ENCODE results near the gene TUFT1. TPM values are rescaled to one million over a fixed set of nuclear protein-coding genes. Genes with fewer than 3 reads are reported as not detected.

TUFT1 gene
- polyA plus RNA-seq, 2 of the 4 experiments (the other 2 are of a cell fraction): 21.1 to 27.5 TPM

GRCh38 chr1:151547119-151547899 is 7.2 kb downstream of the TUFT1 start (continued):
- TF ChIP-seq BCL3 (IDR thresholded peaks at IDR 0.05): peak; percentile 52; the same call in 1 of the 3 replicates
- no peak for TF ChIP-seq RFX5 (IDR thresholded peaks at IDR 0.05)
- TF ChIP-seq PHF8 (IDR thresholded peaks at IDR 0.05; ENCODE audit: borderline replicate concordance, low read depth): no peak
- TF ChIP-seq FOXS1 (CRISPR knock-in tag; IDR thresholded peaks at IDR 0.05): no peak
- TF ChIP-seq MYC (IDR thresholded peaks at IDR 0.05; ENCODE audit: borderline replicate concordance, low read length): peak; percentile 77; the same call in 1 of the 2 replicates
- TF ChIP-seq EHMT2 (IDR thresholded peaks at IDR 0.05; ENCODE audit: low read depth): no peak
- peak; percentile 75 to 96 for TF ChIP-seq CEBPB (IDR thresholded peaks at IDR 0.05)
- TF ChIP-seq BHLHE40 (IDR thresholded peaks at IDR 0.05; ENCODE audit: low read depth, low read length): peak; percentile 46
- TF ChIP-seq CTCF (IDR thresholded peaks at IDR 0.05): no peak
- no peak for TF ChIP-seq NPAS2 (CRISPR knock-in tag; IDR thresholded peaks at IDR 0.05; ENCODE audit: borderline replicate concordance)
- peak; percentile 53; the same call in 1 of the 2 replicates for TF ChIP-seq EHF (CRISPR knock-in tag; IDR thresholded peaks at IDR 0.05)
- TF ChIP-seq POLR2AphosphoS2 (conservative IDR thresholded peaks at IDR 0.05; ENCODE audit: low read length): no peak
- TF ChIP-seq NR3C1 (IDR thresholded peaks at IDR 0.05): no peak
- TF ChIP-seq ZSCAN20 (CRISPR knock-in tag; IDR thresholded peaks at IDR 0.05): no peak
- no peak for TF ChIP-seq CHD4 (IDR thresholded peaks at IDR 0.05; ENCODE audit: borderline replicate concordance)
- no peak for TF ChIP-seq SREBF2 (IDR thresholded peaks at IDR 0.05)
- TF ChIP-seq RNF2 (IDR thresholded peaks at IDR 0.05; ENCODE audit: borderline replicate concordance, low read depth): no peak
- TF ChIP-seq HOXA7 (CRISPR knock-in tag; IDR thresholded peaks at IDR 0.05): no peak; the same call in 1 of the 2 replicates
- TF ChIP-seq JUN (IDR thresholded peaks at IDR 0.05): peak; percentile 74 to 94; a peak in 4 of 5 replicates
- no peak for TF ChIP-seq CBX8 (IDR thresholded peaks at IDR 0.05)
- 0 out of 2 replicates have a peak, but pooled peaks have one; percentile 52 for TF ChIP-seq HOXB13 (CRISPR knock-in tag; IDR thresholded peaks at IDR 0.05; ENCODE audit: low read depth)
- 0 out of 5 replicates have a peak, but pooled peaks of 1 of the 2 experiments have one; percentile 26 for TF ChIP-seq RAD21 (conservative IDR thresholded peaks at IDR 0.05 in 1 of 2, IDR thresholded peaks at IDR 0.05 in 1 of 2)
- no peak for TF ChIP-seq ELK1 (IDR thresholded peaks at IDR 0.05; ENCODE audit: low read depth, low read length)
- TF ChIP-seq ZC3H11A (IDR thresholded peaks at IDR 0.05): no peak
- TF ChIP-seq CBX2 (IDR thresholded peaks at IDR 0.05; ENCODE audit: borderline replicate concordance, low read depth): no peak
- TF ChIP-seq HMGXB4 (CRISPR knock-in tag; IDR thresholded peaks at IDR 0.05; ENCODE audit: borderline replicate concordance): no peak
- no peak for TF ChIP-seq CHD2 (IDR thresholded peaks at IDR 0.05; ENCODE audit: low read length, partially characterized antibody)
- no peak for TF ChIP-seq RCOR1 (IDR thresholded peaks at IDR 0.05; ENCODE audit: low read depth, low read length)
- TF ChIP-seq FOSL2 (IDR thresholded peaks at IDR 0.05): 0 out of 2 replicates have a peak, but pooled peaks have one; percentile 50
- peak; percentile 48; the same call in 1 of the 2 replicates for TF ChIP-seq FOSL2 (CRISPR knock-in tag; IDR thresholded peaks at IDR 0.05)
- TF ChIP-seq REST (IDR thresholded peaks at IDR 0.05): no peak
- TF ChIP-seq RARB (CRISPR knock-in tag; IDR thresholded peaks at IDR 0.05): no peak

All from A549 (cell line).